ENCODE data around the gene NINJ1.

Gene NINJ1

GRCh38 chr9:93181672-93182435, 47.8 kb upstream of the NINJ1 start:
- H3K36me3 ChIP-seq (ENCODE audit: insufficient read depth, low read length): no peaks in the 10 kb centered on the region
- no peaks in the 10 kb centered on the region for H3K27me3 ChIP-seq (ENCODE audit: insufficient read depth, low read length)
- no peak overlapping the region for H3K4me3 ChIP-seq (ENCODE audit: low read depth, low read length, poor library complexity, severe bottlenecking)
- no peaks in the 10 kb centered on the region for H3K9me3 ChIP-seq (ENCODE audit: low read length)
- no peaks in the 10 kb centered on the region for H4K20me1 ChIP-seq (ENCODE audit: insufficient read depth, low read length)
- TF ChIP-seq EZH2 (IDR thresholded peaks at IDR 0.05; ENCODE audit: borderline replicate concordance, low read length): no peak
- TF ChIP-seq, protein P1, sequence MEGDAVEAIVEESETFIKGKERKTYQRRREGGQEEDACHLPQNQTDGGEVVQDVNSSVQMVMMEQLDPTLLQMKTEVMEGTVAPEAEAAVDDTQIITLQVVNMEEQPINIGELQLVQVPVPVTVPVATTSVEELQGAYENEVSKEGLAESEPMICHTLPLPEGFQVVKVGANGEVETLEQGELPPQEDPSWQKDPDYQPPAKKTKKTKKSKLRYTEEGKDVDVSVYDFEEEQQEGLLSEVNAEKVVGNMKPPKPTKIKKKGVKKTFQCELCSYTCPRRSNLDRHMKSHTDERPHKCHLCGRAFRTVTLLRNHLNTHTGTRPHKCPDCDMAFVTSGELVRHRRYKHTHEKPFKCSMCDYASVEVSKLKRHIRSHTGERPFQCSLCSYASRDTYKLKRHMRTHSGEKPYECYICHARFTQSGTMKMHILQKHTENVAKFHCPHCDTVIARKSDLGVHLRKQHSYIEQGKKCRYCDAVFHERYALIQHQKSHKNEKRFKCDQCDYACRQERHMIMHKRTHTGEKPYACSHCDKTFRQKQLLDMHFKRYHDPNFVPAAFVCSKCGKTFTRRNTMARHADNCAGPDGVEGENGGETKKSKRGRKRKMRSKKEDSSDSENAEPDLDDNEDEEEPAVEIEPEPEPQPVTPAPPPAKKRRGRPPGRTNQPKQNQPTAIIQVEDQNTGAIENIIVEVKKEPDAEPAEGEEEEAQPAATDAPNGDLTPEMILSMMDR (IDR thresholded peaks at IDR 0.05; ENCODE audit: low read length): no peak
- H3K27ac ChIP-seq (ENCODE audit: low read depth, low read length, poor library complexity, severe bottlenecking): no peak overlapping the region
- no peak overlapping the region for H3K9ac ChIP-seq (ENCODE audit: low read length)
- H3K9me2 ChIP-seq (ENCODE audit: low read depth, low read length): no peaks in the 10 kb centered on the region
- H3K4me1 ChIP-seq (ENCODE audit: insufficient read depth, low read length, severe bottlenecking): no peaks in the 10 kb centered on the region
- H3K4me2 ChIP-seq (ENCODE audit: low read length): no peak overlapping the region
- H2AFZ ChIP-seq (ENCODE audit: low read length): no peak overlapping the region
- no peaks in the 10 kb centered on the region for H3K79me2 ChIP-seq (ENCODE audit: insufficient read depth, low read length)
- no peaks in the 10 kb centered on the region for H3F3A ChIP-seq (ENCODE audit: insufficient read depth, low read length)

- Histone ChIP-seq H3K9me3 (ENCODE audit: low read length) (no peaks in the 10 kb centered on the region), H3K4me3 (ENCODE audit: low read depth, low read length, poor library complexity, severe bottlenecking) (no peak overlapping the region), H3K79me2 (ENCODE audit: insufficient read depth, low read length) (no peaks in the 10 kb centered on the region), H3F3A (ENCODE audit: insufficient read depth, low read length) (no peaks in the 10 kb centered on the region), H3K36me3 (ENCODE audit: insufficient read depth, low read length) (no peaks in the 10 kb centered on the region), H4K20me1 (ENCODE audit: insufficient read depth, low read length) (no peaks in the 10 kb centered on the region), H2AFZ (ENCODE audit: low read length) (no peak overlapping the region), H3K9me2 (ENCODE audit: low read depth, low read length) (no peaks in the 10 kb centered on the region), H3K4me2 (ENCODE audit: low read length) (no peak overlapping the region), H3K4me1 (ENCODE audit: insufficient read depth, low read length, severe bottlenecking) (no peaks in the 10 kb centered on the region), H3K27ac (ENCODE audit: low read depth, low read length, poor library complexity, severe bottlenecking) (no peak overlapping the region), H3K27me3 (ENCODE audit: insufficient read depth, low read length) (no peaks in the 10 kb centered on the region), H3K9ac (ENCODE audit: low read length) (no peak overlapping the region)
- TF ChIP-seq, protein P1 (IDR thresholded peaks at IDR 0.05; ENCODE audit: low read length): no peak
- TF ChIP-seq EZH2 (IDR thresholded peaks at IDR 0.05; ENCODE audit: borderline replicate concordance, low read length): no peak
These were observed 46.9 kb upstream of the NINJ1 start for GRCh38 chr9:93180938-93181337.

DNA sequence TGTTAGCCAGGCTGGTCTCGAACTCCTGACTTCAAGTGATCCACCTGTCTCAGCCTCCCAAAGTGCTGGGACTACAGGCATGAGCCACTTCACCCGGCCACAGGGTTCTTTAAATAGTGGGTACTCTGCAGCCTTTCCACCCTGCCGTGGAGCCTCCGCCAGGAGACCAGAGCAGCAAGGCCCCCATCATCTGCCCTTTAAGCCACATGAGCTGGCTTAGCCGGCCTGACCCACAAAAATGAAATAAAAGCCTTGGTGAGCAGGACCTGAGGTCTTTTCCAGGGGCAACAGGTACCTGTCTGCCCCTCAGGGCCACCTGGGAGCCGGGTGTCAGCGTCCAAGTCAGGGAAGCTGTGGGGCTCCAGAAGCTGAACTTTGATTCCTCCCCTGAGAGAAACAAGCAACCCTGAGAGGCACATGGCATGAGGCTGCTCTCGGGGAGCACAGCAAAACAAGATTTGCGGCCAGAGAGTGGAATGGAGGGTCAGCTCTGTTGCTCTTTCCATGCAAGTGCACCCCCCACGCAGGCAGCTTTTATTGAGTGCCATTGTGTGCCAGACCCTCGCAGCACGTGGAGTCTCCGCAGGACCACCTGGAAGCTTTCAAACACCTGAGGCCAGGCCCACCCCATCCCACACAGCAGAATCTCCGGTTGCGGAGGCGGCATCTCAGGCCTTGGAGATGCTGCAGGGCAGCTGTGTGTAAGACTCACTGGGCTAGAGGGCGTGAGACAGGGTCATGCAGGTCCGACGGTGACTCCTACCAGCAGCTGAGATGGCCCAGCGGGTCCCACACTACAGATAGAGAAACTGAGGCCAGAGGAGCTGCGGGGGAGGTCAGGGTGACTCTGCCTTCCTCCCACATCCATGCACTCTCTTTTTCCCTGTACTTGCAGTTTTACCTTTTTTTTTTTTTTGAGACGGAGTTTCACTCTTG, 45.1 kb upstream of the NINJ1 start:
- no peak overlapping the region for H3K27ac ChIP-seq (ENCODE audit: low read depth, low read length, poor library complexity, severe bottlenecking)
- H4K20me1 ChIP-seq (ENCODE audit: insufficient read depth, low read length): no peaks in the 10 kb centered on the region
- no peaks in the 10 kb centered on the region for H3K79me2 ChIP-seq (ENCODE audit: insufficient read depth, low read length)
- no peak overlapping the region for H2AFZ ChIP-seq (ENCODE audit: low read length)
- H3F3A ChIP-seq (ENCODE audit: insufficient read depth, low read length): no peaks in the 10 kb centered on the region
- no peak overlapping the region for H3K4me3 ChIP-seq (ENCODE audit: low read depth, low read length, poor library complexity, severe bottlenecking)
- H3K36me3 ChIP-seq (ENCODE audit: insufficient read depth, low read length): no peaks in the 10 kb centered on the region
- H3K9me2 ChIP-seq (ENCODE audit: low read depth, low read length): no peaks in the 10 kb centered on the region
- no peaks in the 10 kb centered on the region for H3K4me1 ChIP-seq (ENCODE audit: insufficient read depth, low read length, severe bottlenecking)
- H3K27me3 ChIP-seq (ENCODE audit: insufficient read depth, low read length): no peaks in the 10 kb centered on the region
- TF ChIP-seq EZH2 (IDR thresholded peaks at IDR 0.05; ENCODE audit: borderline replicate concordance, low read length): no peak
- TF ChIP-seq, protein P1 (IDR thresholded peaks at IDR 0.05; ENCODE audit: low read length): no peak
- H3K4me2 ChIP-seq (ENCODE audit: low read length): no peak overlapping the region
- H3K9me3 ChIP-seq (ENCODE audit: low read length): no peaks in the 10 kb centered on the region
- H3K9ac ChIP-seq (ENCODE audit: low read length): no peak overlapping the region

Data from OCI-LY1 (cell line).